ENCODE data around the gene CDK15. TPM values are rescaled to one million over a fixed set of nuclear protein-coding genes. Genes with fewer than 3 reads are reported as not detected.
A peak's percentile ranks its signal among the peaks of the same experiment; 100 is the strongest.

CDK15 gene
- polyA plus RNA-seq, 1 experiment = 18.6 TPM

DNA sequence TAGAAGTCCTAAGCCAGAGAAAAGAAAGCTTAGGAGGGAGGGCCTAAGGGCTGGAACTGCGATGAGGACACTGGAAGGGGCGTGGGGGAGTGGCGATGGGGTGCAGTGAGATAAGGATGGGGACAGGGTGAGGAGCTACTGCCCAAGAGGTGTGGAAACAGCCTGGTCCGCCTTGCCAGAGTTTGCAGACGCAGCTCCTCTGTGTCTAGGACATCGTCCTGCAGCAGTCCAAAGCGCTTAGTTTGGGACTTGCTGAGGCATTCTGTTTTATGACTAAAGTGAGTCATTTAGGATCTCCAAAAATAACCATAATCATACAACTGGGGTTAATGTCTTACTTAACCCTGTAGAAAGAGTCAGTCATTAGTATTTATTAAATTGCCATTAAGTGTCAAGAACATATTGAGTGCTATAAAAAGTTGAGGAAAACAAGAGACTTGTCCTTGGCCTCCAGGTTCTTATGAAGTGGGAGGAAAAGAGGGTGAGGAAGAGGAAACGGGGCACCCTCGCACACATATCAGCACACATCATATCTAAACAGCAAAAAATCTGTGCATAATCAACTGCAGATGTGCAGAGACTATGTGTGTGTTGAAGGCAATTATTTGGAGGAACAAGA is 74.8 kb downstream of the CDK15 start:
- H3K27ac ChIP-seq (ENCODE audit: low read depth, low read length) = peak overlapping the region; percentile 74
- TF ChIP-seq, protein P1, sequence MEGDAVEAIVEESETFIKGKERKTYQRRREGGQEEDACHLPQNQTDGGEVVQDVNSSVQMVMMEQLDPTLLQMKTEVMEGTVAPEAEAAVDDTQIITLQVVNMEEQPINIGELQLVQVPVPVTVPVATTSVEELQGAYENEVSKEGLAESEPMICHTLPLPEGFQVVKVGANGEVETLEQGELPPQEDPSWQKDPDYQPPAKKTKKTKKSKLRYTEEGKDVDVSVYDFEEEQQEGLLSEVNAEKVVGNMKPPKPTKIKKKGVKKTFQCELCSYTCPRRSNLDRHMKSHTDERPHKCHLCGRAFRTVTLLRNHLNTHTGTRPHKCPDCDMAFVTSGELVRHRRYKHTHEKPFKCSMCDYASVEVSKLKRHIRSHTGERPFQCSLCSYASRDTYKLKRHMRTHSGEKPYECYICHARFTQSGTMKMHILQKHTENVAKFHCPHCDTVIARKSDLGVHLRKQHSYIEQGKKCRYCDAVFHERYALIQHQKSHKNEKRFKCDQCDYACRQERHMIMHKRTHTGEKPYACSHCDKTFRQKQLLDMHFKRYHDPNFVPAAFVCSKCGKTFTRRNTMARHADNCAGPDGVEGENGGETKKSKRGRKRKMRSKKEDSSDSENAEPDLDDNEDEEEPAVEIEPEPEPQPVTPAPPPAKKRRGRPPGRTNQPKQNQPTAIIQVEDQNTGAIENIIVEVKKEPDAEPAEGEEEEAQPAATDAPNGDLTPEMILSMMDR (IDR thresholded peaks at IDR 0.05; ENCODE audit: low read depth, low read length) = no peak
- CTCF ChIA-PET = interaction anchor here (0.6 to 3.5 kb wide), 4 partner anchors 21 to 489 kb away, joined by 3 to 24 read pairs (median 4); no protein-coding TSS in a partner anchor

DNA sequence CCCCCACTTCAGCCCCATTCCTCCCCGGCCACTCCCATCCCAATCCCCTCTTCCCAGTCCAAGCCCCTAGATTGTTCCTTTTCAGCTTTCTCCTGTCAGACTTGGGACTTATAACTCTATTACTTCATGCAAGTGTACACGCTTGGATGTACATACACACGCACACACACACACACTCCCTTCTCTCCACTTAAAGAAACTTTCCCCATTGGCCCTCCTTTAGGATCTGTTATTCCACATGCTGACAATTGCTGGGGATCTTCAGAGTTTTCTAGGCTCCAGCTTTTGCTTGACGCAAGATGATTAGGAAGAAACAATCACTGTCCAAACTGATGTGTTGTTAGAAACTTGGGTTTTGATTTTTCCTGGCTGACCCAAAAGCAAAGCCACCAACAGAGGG is 75.4 kb downstream of the CDK15 start:
- no peaks in the 10 kb centered on the region for H3K9me3 ChIP-seq (ENCODE audit: control insufficient read depth, insufficient read depth, low read length)
- CTCF ChIA-PET = interaction anchor here (0.6 to 3.5 kb wide), 2 partner anchors 22 to 222 kb away, joined by 3 to 24 read pairs; no protein-coding TSS in a partner anchor
- H3K27me3 ChIP-seq (ENCODE audit: control insufficient read depth, insufficient read depth, low read length) = no peaks in the 10 kb centered on the region
- no peak overlapping the region for H3K27ac ChIP-seq (ENCODE audit: low read depth, low read length)
- TF ChIP-seq, protein P1 (IDR thresholded peaks at IDR 0.05; ENCODE audit: low read depth, low read length) = no peak
- DNase-seq (ENCODE audit: low read depth, low spot score) = no peak
- no peak overlapping the region for H3K4me3 ChIP-seq (ENCODE audit: low read depth, low read length)
- POLR2A ChIA-PET = interaction anchor here (1.4 kb wide), 1 partner anchor 28 kb away, joined by 5 read pairs; no protein-coding TSS in a partner anchor

More for the DNA sequence above, 74.8 kb downstream of the CDK15 start:
- POLR2A ChIA-PET = interaction anchor here (1.2 to 1.4 kb wide), 2 partner anchors 15 to 28 kb away, joined by 3 to 5 read pairs; no protein-coding TSS in a partner anchor
- no peaks in the 10 kb centered on the region for H3K27me3 ChIP-seq (ENCODE audit: control insufficient read depth, insufficient read depth, low read length)
- H3K9me3 ChIP-seq (ENCODE audit: control insufficient read depth, insufficient read depth, low read length) = no peaks in the 10 kb centered on the region
- DNase-seq (ENCODE audit: low read depth, low spot score) = no peak
- peak overlapping the region; percentile 15; the same call in 1 of the 2 replicates for H3K4me3 ChIP-seq (ENCODE audit: low read depth, low read length)

DNA sequence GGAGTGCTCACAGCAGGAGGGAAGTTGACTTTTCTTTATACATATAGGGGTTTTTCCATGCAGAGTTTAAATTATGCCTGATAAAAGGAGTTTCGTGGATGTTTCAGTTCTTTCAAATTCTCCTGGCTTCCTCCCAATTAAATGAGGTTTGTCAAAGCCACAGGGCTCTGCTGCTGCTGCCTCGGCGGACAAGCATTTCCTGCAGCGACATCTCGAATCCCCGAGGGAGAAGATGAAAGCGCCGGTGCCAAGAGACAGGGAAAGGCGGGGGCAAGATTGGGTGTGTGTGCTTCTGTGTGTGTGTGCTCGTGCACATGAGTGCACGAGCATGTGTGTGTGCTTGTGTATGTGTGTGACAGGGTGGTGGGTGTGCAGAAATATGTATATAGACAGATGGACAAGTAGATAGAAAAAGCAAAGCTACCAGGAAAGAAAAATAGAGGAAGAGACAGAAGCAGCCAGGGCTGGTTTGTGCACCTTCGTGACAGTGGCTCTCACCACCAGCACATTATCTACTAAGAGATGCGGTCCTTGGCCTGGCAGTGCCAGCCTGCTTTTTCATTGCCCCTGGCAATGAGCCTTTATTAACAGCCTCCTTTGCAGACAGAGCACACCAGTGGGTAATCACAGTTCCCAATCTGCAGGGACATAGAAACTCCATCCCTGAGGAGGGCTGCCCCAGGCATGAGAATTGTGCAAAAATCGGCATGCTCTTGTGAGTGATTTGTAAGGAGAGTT is 76.2 kb downstream of the CDK15 start:
- POLR2A ChIA-PET = no interaction called here
- H3K27ac ChIP-seq (ENCODE audit: low read depth, low read length) = no peak overlapping the region
- DNase-seq (ENCODE audit: low read depth, low spot score) = no peak
- CTCF ChIA-PET = no interaction called here
- TF ChIP-seq, protein P1 (IDR thresholded peaks at IDR 0.05; ENCODE audit: low read depth, low read length) = no peak
- no peak overlapping the region for H3K4me3 ChIP-seq (ENCODE audit: low read depth, low read length)
- H3K27me3 ChIP-seq (ENCODE audit: control insufficient read depth, insufficient read depth, low read length) = no peaks in the 10 kb centered on the region
- H3K9me3 ChIP-seq (ENCODE audit: control insufficient read depth, insufficient read depth, low read length) = no peaks in the 10 kb centered on the region

DNA sequence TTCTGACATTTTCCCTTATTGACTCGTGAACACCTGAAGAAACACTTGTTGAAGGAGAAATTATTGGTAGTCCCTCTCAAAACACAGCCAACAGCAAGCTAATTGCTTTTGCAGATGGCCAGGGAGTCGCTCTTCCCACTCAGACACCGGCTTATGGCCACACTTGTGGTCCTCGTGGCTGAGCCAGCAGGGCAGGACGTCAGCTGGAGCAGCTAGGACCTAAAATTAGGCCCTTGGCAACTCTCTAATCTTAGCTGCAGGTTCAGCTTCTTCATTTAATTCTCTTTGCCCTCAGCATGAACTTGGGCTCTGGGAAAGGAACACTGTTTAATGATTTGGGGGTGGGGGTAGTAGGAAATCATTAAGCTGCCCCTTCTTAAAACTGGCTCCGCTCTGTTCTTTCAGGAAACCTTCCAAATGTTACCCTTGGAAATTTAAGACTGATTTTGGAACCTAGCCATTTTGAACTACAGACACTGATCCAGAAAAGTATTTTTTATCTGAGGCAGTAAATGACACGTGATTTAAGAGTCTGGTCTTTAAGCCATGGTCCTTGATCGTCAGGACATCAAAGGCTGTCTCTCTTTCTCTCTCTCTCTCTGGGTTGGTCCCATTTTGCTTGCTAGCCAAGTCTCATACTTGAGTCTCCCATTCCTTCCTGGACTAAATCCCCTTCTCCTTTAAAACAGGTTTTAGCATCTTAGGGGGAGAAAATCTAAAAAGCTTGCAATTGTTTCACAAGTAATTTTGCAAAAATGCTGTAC is 77.5 kb downstream of the CDK15 start:
- ChIA-PET CTCF (interaction anchor here (0.5 to 1.2 kb wide), 2 partner anchors 20 to 23 kb away, joined by 3 to 4 read pairs; no protein-coding TSS in a partner anchor), POLR2A (no interaction called here)

More for the DNA sequence above, 77.5 kb downstream of the CDK15 start:
- H3K27me3 ChIP-seq (ENCODE audit: control insufficient read depth, insufficient read depth, low read length) = no peaks in the 10 kb centered on the region
- no peak for DNase-seq (ENCODE audit: low read depth, low spot score)
- TF ChIP-seq, protein P1 (IDR thresholded peaks at IDR 0.05; ENCODE audit: low read depth, low read length) = no peak
- H3K27ac ChIP-seq (ENCODE audit: low read depth, low read length) = no peak overlapping the region
- H3K9me3 ChIP-seq (ENCODE audit: control insufficient read depth, insufficient read depth, low read length) = no peaks in the 10 kb centered on the region
- H3K4me3 ChIP-seq (ENCODE audit: low read depth, low read length) = no peak overlapping the region
